LNCaP clone FGC (cell line): Measurements from ENCODE around the gene ZEB2.

Source experiments
- DNase-seq: peaks from one replicate; pipeline ENCODE4 v3.0.0-alpha.2; 2011; ENCODE audit warnings: low read depth
- H3K4me3 ChIP-seq: 2 replicates; pipeline ENCODE4 v1.5.1; 2011; ENCODE audit warnings: mild to moderate bottlenecking, low read depth, low read length, control low read depth
- CTCF ChIP-seq: IDR thresholded peaks from 2 replicates; pipeline ENCODE4 v1.5.1; 2012; ENCODE audit warnings: mild to moderate bottlenecking; ENCODE audit not compliant: control insufficient read depth, insufficient read depth; ENCODE audit errors: extremely low read depth

The ZEB2 gene

GRCh38 chr2:144445196-144445595 is 74.7 kb downstream of the ZEB2 start:
- no peak overlapping the region for H3K4me3 ChIP-seq
- DNase-seq, result no peak
- no peak for TF ChIP-seq CTCF

- DNase-seq, result no peak
- H3K4me3 ChIP-seq, result no peak overlapping the region
- no peak for TF ChIP-seq CTCF
Measured at GRCh38 chr2:144443837-144444817, 75.8 kb downstream of the ZEB2 start.

- DNase-seq, result no peak
- TF ChIP-seq CTCF, result no peak
- no peak overlapping the region for H3K4me3 ChIP-seq
Measured at GRCh38 chr2:144441711-144442141, 78.2 kb downstream of the ZEB2 start.

GRCh38 chr2:144439993-144440392 is 79.9 kb downstream of the ZEB2 start:
- TF ChIP-seq CTCF, result no peak
- DNase-seq, result no peak
- H3K4me3 ChIP-seq, result no peak overlapping the region

- no peak for DNase-seq
- no peak for TF ChIP-seq CTCF
- no peak overlapping the region for H3K4me3 ChIP-seq
Measured at GRCh38 chr2:144438801-144439631, 80.9 kb downstream of the ZEB2 start.

GRCh38 chr2:144437636-144438035 is 82.3 kb downstream of the ZEB2 start:
- no peak overlapping the region for H3K4me3 ChIP-seq
- DNase-seq, result no peak
- TF ChIP-seq CTCF, result no peak
